SU-DHL-6 (cell line): Measurements from ENCODE around the gene BCAN.

Experiments
- H2AFZ ChIP-seq: fragments of 200-600 bp; sonication (generic); 2 replicates; pipeline ENCODE4 v1.6.1; 2014; ENCODE audit warnings: low read depth, mild to moderate bottlenecking, moderate library complexity, mixed read lengths, antibody characterized with exemption, low read length; ENCODE audit not compliant: severe bottlenecking
- H3F3A ChIP-seq: fragments of 200-600 bp; shearing (Covaris generic); 2 replicates; pipeline ENCODE4 v1.6.0; 2016; ENCODE audit warnings: antibody characterized with exemption, mild to moderate bottlenecking; ENCODE audit not compliant: insufficient read depth
- H3K27ac ChIP-seq: fragments of 200-600 bp; sonication (generic); 2 replicates; pipeline ENCODE4 v1.5.1; 2016; ENCODE audit warnings: low read depth, mild to moderate bottlenecking, low read length, moderate library complexity, mixed read lengths
- H3K27me3 ChIP-seq: fragments of 200-600 bp; sonication (generic), shearing (Covaris generic); 2 replicates; pipeline ENCODE4 v1.6.0; 2014; ENCODE audit warnings: mild to moderate bottlenecking, low read length
- H3K36me3 ChIP-seq: fragments of 200-600 bp; sonication (generic); 2 replicates; pipeline ENCODE4 v1.6.1; 2014; ENCODE audit warnings: mild to moderate bottlenecking, low read length, mixed read lengths
- H3K4me2 ChIP-seq: fragments of 300-600, 200-600 bp; shearing (Covaris generic), sonication (generic); 2 replicates; pipeline ENCODE4 v1.6.0; 2014; ENCODE audit warnings: low read length, low read depth, mild to moderate bottlenecking; ENCODE audit not compliant: poor library complexity, severe bottlenecking
- H3K4me3 ChIP-seq: fragments of 200-600 bp; sonication (generic); 2 replicates; pipeline ENCODE4 v1.5.1; 2014; ENCODE audit warnings: antibody characterized with exemption, low read length, mild to moderate bottlenecking, mixed read lengths; ENCODE audit not compliant: insufficient read depth, poor library complexity, severe bottlenecking
- H3K79me2 ChIP-seq: fragments of 200-600 bp; sonication (generic); 2 replicates; pipeline ENCODE4 v1.6.1; 2014; ENCODE audit warnings: mild to moderate bottlenecking, low read length, moderate library complexity; ENCODE audit not compliant: insufficient read depth
- H3K9ac ChIP-seq: fragments of 200-600 bp; sonication (generic); 2 replicates; pipeline ENCODE4 v1.7.0; 2014; ENCODE audit warnings: mild to moderate bottlenecking, low read length
- H3K9me2 ChIP-seq: fragments of 200-600 bp; sonication (generic); replicated peaks from 2 replicates; pipeline ENCODE4 v1.6.1; 2014; ENCODE audit warnings: low read length; ENCODE audit not compliant: insufficient read depth
- H3K9me3 ChIP-seq: fragments of 200-600 bp; sonication (generic); 2 replicates; pipeline ENCODE4 v1.6.1; 2014; ENCODE audit warnings: low read length, mixed read lengths; ENCODE audit not compliant: insufficient read depth
- H4K20me1 ChIP-seq: fragments of 200-600 bp; sonication (generic); 2 replicates; pipeline ENCODE4 v1.6.1; 2014; ENCODE audit warnings: low read depth, mild to moderate bottlenecking, antibody characterized with exemption, low read length, moderate library complexity, mixed read lengths
- CTCF ChIP-seq: fragments of 200-600 bp; sonication (generic); IDR thresholded peaks from one replicate; pipeline ENCODE4 v1.5.1; 2017; ENCODE audit warnings: antibody characterized with exemption, mild to moderate bottlenecking, low read length, moderate library complexity; ENCODE audit not compliant: insufficient read depth, poor library complexity, severe bottlenecking
- EZH2phosphoT487 ChIP-seq: fragments of 200-600 bp; sonication (generic), shearing (Covaris generic); conservative IDR thresholded peaks from 2 replicates; pipeline ENCODE4 v1.6.1; 2018; ENCODE audit warnings: mild to moderate bottlenecking, antibody characterized with exemption, low read length, moderate library complexity, mixed read lengths

BCAN gene

GRCh38 chr1:156657741-156658319 lies 15.9 kb downstream of the BCAN start:
- TF ChIP-seq EZH2phosphoT487 (no peak), CTCF (peak; percentile 15)
- no peak overlapping the region for H3K27ac ChIP-seq
- H3K4me2 ChIP-seq, result no peak overlapping the region
- H3K9me3 ChIP-seq, result no peaks in the 10 kb centered on the region
- no peaks in the 10 kb centered on the region for H3K79me2 ChIP-seq
- no peaks in the 10 kb centered on the region for H3K27me3 ChIP-seq
- no peaks in the 10 kb centered on the region for H3K36me3 ChIP-seq
- H3K4me3 ChIP-seq, result no peak overlapping the region
- H3K9me2 ChIP-seq, result no peaks in the 10 kb centered on the region
- H3F3A ChIP-seq, result no peaks in the 10 kb centered on the region
- H3K9ac ChIP-seq, result no peak overlapping the region
- H2AFZ ChIP-seq, result no peak overlapping the region
- H4K20me1 ChIP-seq, result no peaks in the 10 kb centered on the region

- Histone ChIP-seq H3F3A (no peaks in the 10 kb centered on the region), H3K9ac (no peak overlapping the region), H4K20me1 (no peaks in the 10 kb centered on the region), H3K9me2 (no peaks in the 10 kb centered on the region), H3K4me3 (no peak overlapping the region), H3K79me2 (no peaks in the 10 kb centered on the region), H3K27ac (no peak overlapping the region), H3K9me3 (no peaks in the 10 kb centered on the region), H2AFZ (no peak overlapping the region), H3K27me3 (no peaks in the 10 kb centered on the region), H3K4me2 (no peak overlapping the region), H3K36me3 (no peaks in the 10 kb centered on the region)
- TF ChIP-seq CTCF (no peak), EZH2phosphoT487 (no peak)
Observed at GRCh38 chr1:156658496-156658895, 16.6 kb downstream of the BCAN start.

- H3K27me3 ChIP-seq, result no peaks in the 10 kb centered on the region
- no peak overlapping the region for H3K4me3 ChIP-seq
- no peak overlapping the region for H2AFZ ChIP-seq
- H3F3A ChIP-seq, result no peaks in the 10 kb centered on the region
- no peak for TF ChIP-seq CTCF
- no peaks in the 10 kb centered on the region for H3K79me2 ChIP-seq
- no peaks in the 10 kb centered on the region for H3K9me2 ChIP-seq
- H3K9ac ChIP-seq, result no peak overlapping the region
- H3K9me3 ChIP-seq, result no peaks in the 10 kb centered on the region
- H3K4me2 ChIP-seq, result no peak overlapping the region
- no peaks in the 10 kb centered on the region for H4K20me1 ChIP-seq
- H3K36me3 ChIP-seq, result no peaks in the 10 kb centered on the region
- no peak overlapping the region for H3K27ac ChIP-seq
Observed at GRCh38 chr1:156658945-156659574, 17.1 kb downstream of the BCAN start.
